SJCRH30 (cell line): ENCODE measurements around the gene INSYN2B. TPM values are rescaled to one million over a fixed set of nuclear protein-coding genes. Genes with fewer than 3 reads are reported as not detected.
"Not testable (repeated sequence)": the region's sequence is repeated elsewhere in the genome, so short reads cannot be mapped to it uniquely, and the experiment has no call there.

ENCODE experiments used
- DNase-seq, 2 experiments: peaks; one replicate each; pipeline ENCODE4 v3.0.0-alpha.2; 2015 to 2020
- H3K27ac ChIP-seq: fragments of 250-450 bp; sonication (Bioruptor Pico); 2 replicates; pipeline ENCODE4 v1.5.1; 2020; ENCODE audit warnings: mild to moderate bottlenecking, moderate library complexity
- H3K27me3 ChIP-seq: fragments of 250-450 bp; sonication (Bioruptor Pico); 2 replicates; pipeline ENCODE4 v1.5.1; 2020; ENCODE audit warnings: mild to moderate bottlenecking, moderate library complexity
- H3K36me3 ChIP-seq: fragments of 250-450 bp; sonication (Bioruptor Pico); 2 replicates; pipeline ENCODE4 v1.5.1; 2020; ENCODE audit warnings: mild to moderate bottlenecking, moderate library complexity
- H3K4me1 ChIP-seq: fragments of 250-450 bp; sonication (Bioruptor Pico); 2 replicates; pipeline ENCODE4 v1.5.1; 2020; ENCODE audit warnings: mild to moderate bottlenecking, moderate library complexity
- H3K4me3 ChIP-seq: fragments of 250-450 bp; sonication (Bioruptor Pico); 2 replicates; pipeline ENCODE4 v1.5.1; 2020; ENCODE audit warnings: mild to moderate bottlenecking, moderate library complexity
- H3K9me3 ChIP-seq: fragments of 250-450 bp; sonication (Bioruptor Pico); replicated peaks from 2 replicates; pipeline ENCODE4 v1.5.1; 2020; ENCODE audit warnings: mild to moderate bottlenecking, moderate library complexity
- total RNA-seq: library from RNA; depleted of rRNA; stranded (reverse); fragments of >200 nt; shearing (Covaris generic); gene quantifications from 2 replicates; pipeline ENCODE4 v1.2.3, GENCODE V29; 2014

The INSYN2B gene
- total RNA-seq, 1 experiment from 2014 or later = 0.14 TPM

GRCh38 chr5:169848792-169849191 lies 131.5 kb downstream of the INSYN2B start:
- Histone ChIP-seq H3K9me3 (peaks cover 5% of the 10 kb centered on the region; the same call in 1 of the 2 replicates), H3K4me1 (no peaks in the 10 kb centered on the region), H3K27ac (no peak overlapping the region), H3K36me3 (no peaks in the 10 kb centered on the region), H3K4me3 (no peak overlapping the region), H3K27me3 (0 out of 2 replicates have a peak, but pooled peaks cover 3% of the 10 kb centered on the region)
- DNase-seq = no peak

GRCh38 chr5:169848271-169848670 lies 132.0 kb downstream of the INSYN2B start:
- no peak for DNase-seq
- Histone ChIP-seq H3K27me3 (0 out of 2 replicates have a peak, but pooled peaks cover 3% of the 10 kb centered on the region), H3K9me3 (peaks cover 5% of the 10 kb centered on the region; the same call in 1 of the 2 replicates), H3K27ac (no peak overlapping the region), H3K36me3 (no peaks in the 10 kb centered on the region), H3K4me3 (no peak overlapping the region), H3K4me1 (no peaks in the 10 kb centered on the region)

GRCh38 chr5:169847519-169847918 lies 132.8 kb downstream of the INSYN2B start:
- no peaks in the 10 kb centered on the region for H3K4me1 ChIP-seq
- H3K27me3 ChIP-seq = 0 out of 2 replicates have a peak, but pooled peaks cover 3% of the 10 kb centered on the region
- H3K9me3 ChIP-seq = peaks cover 5% of the 10 kb centered on the region; the same call in 1 of the 2 replicates
- H3K4me3 ChIP-seq = no peak overlapping the region
- DNase-seq = no peak
- no peaks in the 10 kb centered on the region for H3K36me3 ChIP-seq
- no peak overlapping the region for H3K27ac ChIP-seq

- peaks cover 7% of the 10 kb centered on the region; the same call in 1 of the 2 replicates for H3K27me3 ChIP-seq
- no peak overlapping the region for H3K27ac ChIP-seq
- no peaks in the 10 kb centered on the region for H3K4me1 ChIP-seq
- H3K36me3 ChIP-seq = no peaks in the 10 kb centered on the region
- no peak for DNase-seq
- no peaks in the 10 kb centered on the region for H3K9me3 ChIP-seq
- no peak overlapping the region for H3K4me3 ChIP-seq
Measured at GRCh38 chr5:169842699-169843098, 137.6 kb downstream of the INSYN2B start.

- H3K4me1 ChIP-seq = no peaks in the 10 kb centered on the region
- H3K36me3 ChIP-seq = no peaks in the 10 kb centered on the region
- peaks cover 4% of the 10 kb centered on the region; the same call in 1 of the 2 replicates for H3K27me3 ChIP-seq
- H3K9me3 ChIP-seq = no peaks in the 10 kb centered on the region
- H3K4me3 ChIP-seq = no peak overlapping the region
- no peak overlapping the region for H3K27ac ChIP-seq
- no peak for DNase-seq
Measured at GRCh38 chr5:169840405-169840804, 139.9 kb downstream of the INSYN2B start.

- H3K9me3 ChIP-seq = no peaks in the 10 kb centered on the region
- peaks cover 4% of the 10 kb centered on the region; the same call in 1 of the 2 replicates for H3K27me3 ChIP-seq
- H3K4me3 ChIP-seq = no peak overlapping the region
- H3K36me3 ChIP-seq = no peaks in the 10 kb centered on the region
- H3K27ac ChIP-seq = no peak overlapping the region
- H3K4me1 ChIP-seq = no peaks in the 10 kb centered on the region
- DNase-seq = no peak
Measured at GRCh38 chr5:169838688-169839087, 141.6 kb downstream of the INSYN2B start.

GRCh38 chr5:169837686-169838085 lies 142.6 kb downstream of the INSYN2B start:
- Histone ChIP-seq H3K4me1 (no peaks in the 10 kb centered on the region), H3K9me3 (no peaks in the 10 kb centered on the region), H3K36me3 (no peaks in the 10 kb centered on the region), H3K4me3 (no peak overlapping the region), H3K27me3 (peaks cover 4% of the 10 kb centered on the region; the same call in 1 of the 2 replicates), H3K27ac (no peak overlapping the region)
- DNase-seq = no peak

GRCh38 chr5:169836835-169837536 lies 143.3 kb downstream of the INSYN2B start:
- Histone ChIP-seq H3K4me3 (no peak overlapping the region), H3K27ac (no peak overlapping the region), H3K27me3 (peaks cover 4% of the 10 kb centered on the region; the same call in 1 of the 2 replicates), H3K9me3 (no peaks in the 10 kb centered on the region), H3K36me3 (no peaks in the 10 kb centered on the region), H3K4me1 (no peaks in the 10 kb centered on the region)
- no peak for DNase-seq

GRCh38 chr5:169834540-169834939 lies 145.8 kb downstream of the INSYN2B start:
- not testable (repeated sequence) for H3K27ac ChIP-seq, DNase-seq, H3K9me3 ChIP-seq, H3K4me1 ChIP-seq, H3K27me3 ChIP-seq, H3K36me3 ChIP-seq, H3K4me3 ChIP-seq

GRCh38 chr5:169833681-169834292 lies 146.5 kb downstream of the INSYN2B start:
- not testable (repeated sequence) for H3K4me1 ChIP-seq, H3K36me3 ChIP-seq, H3K27me3 ChIP-seq, H3K9me3 ChIP-seq, H3K27ac ChIP-seq, H3K4me3 ChIP-seq, DNase-seq

- no peak for DNase-seq
- Histone ChIP-seq H3K9me3 (no peaks in the 10 kb centered on the region), H3K4me1 (no peaks in the 10 kb centered on the region; the same call in 1 of the 2 replicates), H3K36me3 (no peaks in the 10 kb centered on the region), H3K27ac (no peak overlapping the region), H3K27me3 (no peaks in the 10 kb centered on the region), H3K4me3 (no peak overlapping the region)
Measured at GRCh38 chr5:169832845-169833244, 147.4 kb downstream of the INSYN2B start.

GRCh38 chr5:169832304-169832703 lies 148.0 kb downstream of the INSYN2B start:
- H3K4me1 ChIP-seq = no peaks in the 10 kb centered on the region; the same call in 1 of the 2 replicates
- no peak for DNase-seq
- no peaks in the 10 kb centered on the region for H3K36me3 ChIP-seq
- no peak overlapping the region for H3K4me3 ChIP-seq
- no peaks in the 10 kb centered on the region for H3K27me3 ChIP-seq
- H3K9me3 ChIP-seq = no peaks in the 10 kb centered on the region
- H3K27ac ChIP-seq = no peak overlapping the region

GRCh38 chr5:169831331-169831730 lies 149.0 kb downstream of the INSYN2B start:
- no peak for DNase-seq
- H3K4me3 ChIP-seq = no peak overlapping the region
- H3K4me1 ChIP-seq = no peaks in the 10 kb centered on the region; the same call in 1 of the 2 replicates
- H3K27ac ChIP-seq = no peak overlapping the region
- no peaks in the 10 kb centered on the region for H3K27me3 ChIP-seq
- no peaks in the 10 kb centered on the region for H3K9me3 ChIP-seq
- no peaks in the 10 kb centered on the region for H3K36me3 ChIP-seq

GRCh38 chr5:169828385-169828784 lies 151.9 kb downstream of the INSYN2B start:
- no peaks in the 10 kb centered on the region for H3K9me3 ChIP-seq
- H3K36me3 ChIP-seq = no peaks in the 10 kb centered on the region
- no peaks in the 10 kb centered on the region; the same call in 1 of the 2 replicates for H3K4me1 ChIP-seq
- no peak overlapping the region for H3K27ac ChIP-seq
- H3K4me3 ChIP-seq = no peak overlapping the region
- H3K27me3 ChIP-seq = no peaks in the 10 kb centered on the region
- DNase-seq = no peak

- no peak for DNase-seq
- Histone ChIP-seq H3K36me3 (no peaks in the 10 kb centered on the region), H3K4me3 (no peak overlapping the region)
Measured at GRCh38 chr5:169827769-169828168, 152.5 kb downstream of the INSYN2B start.

More at GRCh38 chr5:169827769-169828168, 152.5 kb downstream of the INSYN2B start:
- H3K27me3 ChIP-seq = no peaks in the 10 kb centered on the region
- no peak overlapping the region for H3K27ac ChIP-seq
- H3K9me3 ChIP-seq = no peaks in the 10 kb centered on the region
- H3K4me1 ChIP-seq = no peaks in the 10 kb centered on the region; the same call in 1 of the 2 replicates
